HG03378 (cell line): ENCODE results near the gene MAU2.

Experiments used
- ATAC-seq: cut with Tn5 transposase; IDR thresholded peaks from one replicate; pipeline ENCODE4 v1.9.1; 2021; ENCODE audit warnings: mild to moderate bottlenecking, moderate library complexity; ENCODE audit not compliant: unreplicated experiment

MAU2 gene, protein sequence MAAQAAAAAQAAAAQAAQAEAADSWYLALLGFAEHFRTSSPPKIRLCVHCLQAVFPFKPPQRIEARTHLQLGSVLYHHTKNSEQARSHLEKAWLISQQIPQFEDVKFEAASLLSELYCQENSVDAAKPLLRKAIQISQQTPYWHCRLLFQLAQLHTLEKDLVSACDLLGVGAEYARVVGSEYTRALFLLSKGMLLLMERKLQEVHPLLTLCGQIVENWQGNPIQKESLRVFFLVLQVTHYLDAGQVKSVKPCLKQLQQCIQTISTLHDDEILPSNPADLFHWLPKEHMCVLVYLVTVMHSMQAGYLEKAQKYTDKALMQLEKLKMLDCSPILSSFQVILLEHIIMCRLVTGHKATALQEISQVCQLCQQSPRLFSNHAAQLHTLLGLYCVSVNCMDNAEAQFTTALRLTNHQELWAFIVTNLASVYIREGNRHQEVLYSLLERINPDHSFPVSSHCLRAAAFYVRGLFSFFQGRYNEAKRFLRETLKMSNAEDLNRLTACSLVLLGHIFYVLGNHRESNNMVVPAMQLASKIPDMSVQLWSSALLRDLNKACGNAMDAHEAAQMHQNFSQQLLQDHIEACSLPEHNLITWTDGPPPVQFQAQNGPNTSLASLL

DNA sequence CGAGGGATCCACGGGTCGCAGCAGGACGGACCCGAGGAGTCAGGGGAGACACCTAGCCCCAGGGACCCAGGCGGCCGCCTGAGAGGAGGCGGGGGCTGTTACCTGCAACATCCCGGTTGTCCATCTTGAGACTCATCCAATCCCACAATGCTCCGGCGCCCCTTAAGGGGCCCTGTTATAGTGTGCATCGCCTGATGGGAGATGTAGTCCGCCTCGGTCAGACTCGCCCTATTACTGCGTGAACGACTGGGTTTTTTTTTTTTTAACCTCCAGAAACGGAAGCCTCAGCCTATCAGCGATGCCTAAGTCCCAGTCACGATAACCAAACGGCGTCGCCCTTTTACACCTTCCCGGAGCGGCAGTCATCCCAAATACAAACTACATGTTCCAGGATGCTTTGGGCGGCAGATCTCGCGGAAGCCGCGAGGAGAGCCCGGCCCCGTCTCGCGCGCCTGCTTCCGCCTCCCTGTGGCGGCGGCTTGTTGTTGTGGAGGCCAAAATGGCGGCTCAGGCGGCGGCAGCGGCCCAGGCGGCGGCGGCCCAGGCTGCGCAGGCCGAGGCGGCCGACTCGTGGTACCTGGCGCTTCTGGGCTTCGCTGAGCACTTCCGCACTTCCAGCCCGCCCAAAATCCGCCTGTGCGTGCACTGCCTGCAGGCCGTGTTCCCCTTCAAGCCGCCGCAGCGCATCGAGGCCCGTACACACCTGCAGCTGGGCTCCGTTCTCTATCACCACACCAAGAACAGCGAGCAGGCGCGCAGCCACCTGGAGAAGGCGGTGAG lies at the start of gene MAU2, which contains the start of gene SUGP1:
MAU2 (plus strand) TSS at position 469 of the 780 bp plus-strand sequence; CDS start at position 500, 31 bp downstream.
SUGP1 (minus strand) TSS at position 149 of the 780 bp plus-strand sequence; CDS start at position 136, 13 bp downstream.
- peak; percentile 91 for ATAC-seq

DNA sequence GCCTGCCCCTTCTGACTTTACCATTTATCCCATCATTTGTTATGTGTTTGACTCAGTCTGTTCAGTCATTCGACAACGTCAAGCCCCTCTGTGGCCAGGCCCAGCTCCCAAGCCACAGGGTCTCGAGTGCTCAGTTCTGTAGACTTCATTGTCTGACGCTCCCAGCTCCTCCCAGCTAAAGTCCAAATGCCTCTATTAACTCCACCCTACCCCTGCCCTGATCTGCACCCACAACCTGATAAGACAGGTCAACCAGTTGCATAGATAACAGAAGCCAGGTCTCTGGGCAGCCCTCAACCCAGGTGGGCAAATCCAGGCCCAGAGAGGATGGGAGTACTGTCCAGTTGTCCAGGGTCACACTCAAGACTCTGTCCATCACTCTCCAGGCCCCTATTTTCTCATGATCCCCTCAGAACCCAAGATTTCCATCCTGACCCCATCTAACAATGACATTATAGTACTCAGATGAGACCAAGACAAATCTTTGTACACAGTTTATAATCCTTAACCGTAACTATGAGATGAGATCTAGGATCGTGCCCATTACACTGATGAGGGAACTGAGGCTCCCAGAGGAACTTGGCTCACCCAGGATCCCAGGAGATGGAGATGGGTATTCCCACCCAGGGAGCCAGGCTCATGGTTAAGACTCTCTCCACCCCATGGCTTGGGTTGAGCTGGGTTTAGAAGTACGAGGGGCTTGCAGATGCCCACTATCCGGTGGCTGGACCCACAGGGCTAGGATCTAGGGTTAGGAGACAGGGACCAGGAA lies 48.6 kb upstream of the MAU2 start:
- ATAC-seq = no peak

DNA sequence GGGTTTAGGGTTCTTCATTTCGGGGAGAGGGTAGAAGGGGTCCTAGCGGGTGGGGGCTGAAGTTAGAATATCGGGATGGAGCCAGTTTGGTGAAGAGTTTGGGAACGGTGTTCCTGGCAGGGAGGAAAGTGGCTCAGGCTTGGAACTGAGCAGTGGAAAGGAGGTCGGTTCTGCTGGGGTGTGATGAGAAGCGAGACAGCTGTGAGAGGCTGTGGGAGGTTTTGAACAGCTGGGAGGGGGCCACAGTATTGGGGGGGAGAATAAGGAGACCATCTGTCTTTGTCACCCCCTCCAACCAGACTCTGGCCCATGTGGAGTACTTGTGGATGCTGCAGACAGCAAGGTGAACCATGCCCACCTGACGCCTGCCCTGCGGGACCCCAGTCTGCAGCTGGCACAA lies 46.5 kb upstream of the MAU2 start:
- ATAC-seq = no peak

DNA sequence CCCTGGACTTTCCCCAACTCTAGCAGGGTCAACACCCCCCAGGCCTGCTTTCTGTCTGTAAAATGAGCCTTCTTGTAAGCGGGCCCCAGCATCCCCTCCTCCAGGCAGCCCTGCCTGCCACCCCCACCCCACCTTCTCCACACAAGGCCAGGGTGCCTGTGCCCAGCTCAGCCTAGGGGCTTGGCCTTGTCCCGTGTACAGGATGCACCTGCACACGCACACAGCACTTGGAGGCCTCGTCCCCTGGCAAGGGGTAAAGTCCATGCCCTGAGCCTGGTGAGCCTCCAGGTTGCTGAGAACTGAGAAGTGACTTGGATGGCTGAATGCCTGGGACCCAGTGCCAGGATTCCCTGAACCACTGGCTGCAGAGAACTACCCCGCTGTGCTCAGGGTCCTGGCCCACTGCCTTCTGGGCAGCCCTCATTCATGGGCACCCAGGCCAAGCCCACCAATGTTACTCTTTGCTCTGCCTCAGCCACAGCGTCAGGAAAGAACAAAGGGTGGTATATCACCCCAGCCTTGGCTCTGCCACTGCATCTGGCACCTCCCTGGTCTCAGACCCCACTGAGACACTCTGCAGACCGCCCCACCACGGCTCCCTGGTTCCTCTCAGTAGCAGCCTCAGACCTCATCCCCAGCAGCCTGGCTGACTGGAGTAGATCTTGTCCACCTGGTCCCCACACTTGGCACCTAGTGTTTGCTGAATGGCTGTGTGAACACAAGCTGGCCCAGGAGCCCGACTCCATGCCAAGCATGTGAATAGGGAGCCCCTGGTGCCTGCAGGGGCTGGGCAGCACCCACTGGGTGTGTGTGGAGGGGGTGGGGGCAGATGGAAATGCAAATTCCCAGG lies 45.7 kb upstream of the MAU2 start:
- ATAC-seq = no peak

DNA sequence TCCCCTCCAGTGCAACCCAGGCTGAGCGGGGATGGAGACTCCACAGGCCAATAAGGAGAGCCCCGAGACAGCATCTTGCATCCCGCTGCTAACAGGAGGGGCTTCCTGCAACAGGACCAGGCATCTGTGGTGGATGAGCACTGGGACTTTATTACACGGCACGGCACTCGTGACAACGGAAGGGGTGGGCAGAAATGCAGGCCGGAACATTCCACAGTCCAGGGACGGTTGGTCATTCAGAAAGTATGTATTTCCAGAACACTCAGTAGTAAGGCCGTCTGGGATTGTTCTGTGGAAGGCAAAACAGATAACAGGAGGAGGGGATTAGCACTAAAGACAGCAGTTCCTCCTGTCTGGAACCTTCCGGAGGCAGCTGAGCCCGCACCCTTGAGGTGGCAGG lies 44.2 kb upstream of the MAU2 start:
- no peak for ATAC-seq

DNA sequence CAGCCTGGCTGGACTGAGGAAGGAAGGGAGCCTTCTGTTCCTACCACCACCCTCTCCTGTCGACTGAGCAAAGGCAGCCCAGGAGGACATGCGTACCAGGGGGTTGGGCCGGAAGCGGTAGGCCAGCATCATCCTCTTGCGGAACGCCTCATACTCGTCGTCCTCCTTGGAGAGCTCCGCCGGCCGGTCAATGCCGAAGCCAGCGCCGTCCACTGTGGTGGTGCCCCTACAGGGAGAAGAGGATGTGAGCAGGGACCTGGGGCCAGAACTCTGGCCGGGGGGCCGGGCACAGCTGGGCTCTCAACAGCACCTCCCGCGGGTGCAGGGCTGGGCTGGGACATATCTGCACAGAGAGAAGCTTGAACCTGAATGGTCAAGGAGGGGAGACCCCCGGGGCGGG lies 43.8 kb upstream of the MAU2 start:
- no peak for ATAC-seq

DNA sequence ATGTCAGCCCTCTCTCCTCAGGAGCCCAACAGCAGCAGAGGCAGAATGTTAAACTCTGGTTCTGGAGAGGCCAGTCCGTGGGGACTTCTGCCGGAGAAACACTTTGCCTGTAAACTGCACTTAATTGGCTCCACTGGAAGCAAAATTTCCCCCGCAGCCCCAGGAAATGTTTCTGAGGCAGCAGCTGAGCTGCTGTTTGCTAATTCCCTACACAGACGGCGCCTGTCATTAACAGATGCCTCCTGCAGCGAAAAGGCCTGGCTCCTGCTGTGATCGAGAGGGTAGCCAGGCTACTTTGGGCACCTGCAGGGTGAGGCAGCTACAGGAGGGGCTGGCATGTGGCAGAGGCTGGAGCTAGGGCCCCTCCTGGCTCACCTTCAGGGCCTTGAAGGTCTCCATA lies 42.3 kb upstream of the MAU2 start:
- ATAC-seq = no peak

DNA sequence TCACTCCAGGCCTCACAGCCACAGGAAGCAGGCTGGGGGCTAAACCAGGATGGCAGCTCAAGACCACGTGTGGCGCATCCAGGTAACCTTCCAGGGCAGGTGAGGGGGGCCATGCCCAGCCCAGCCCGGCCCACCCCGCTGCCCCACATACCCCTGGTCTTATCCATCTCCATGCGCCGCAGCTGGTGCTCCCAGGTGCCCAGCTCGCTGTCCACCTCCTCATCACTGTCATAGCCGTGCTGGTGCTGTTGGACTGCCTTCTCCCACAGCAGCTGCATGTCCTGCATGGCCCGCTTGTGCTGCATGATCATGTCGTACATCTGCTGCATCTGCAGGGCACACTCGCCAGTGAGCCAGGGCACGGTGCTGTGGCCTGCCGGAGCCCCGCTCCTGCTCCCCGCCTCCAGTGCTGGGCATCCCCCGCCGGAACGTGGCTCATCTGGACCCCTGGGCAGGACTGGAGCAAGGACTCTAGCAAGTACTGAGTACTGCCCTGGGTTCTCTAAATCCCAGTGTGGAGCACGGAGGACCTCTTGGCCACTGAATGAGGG lies 41.5 kb upstream of the MAU2 start:
- no peak for ATAC-seq

DNA sequence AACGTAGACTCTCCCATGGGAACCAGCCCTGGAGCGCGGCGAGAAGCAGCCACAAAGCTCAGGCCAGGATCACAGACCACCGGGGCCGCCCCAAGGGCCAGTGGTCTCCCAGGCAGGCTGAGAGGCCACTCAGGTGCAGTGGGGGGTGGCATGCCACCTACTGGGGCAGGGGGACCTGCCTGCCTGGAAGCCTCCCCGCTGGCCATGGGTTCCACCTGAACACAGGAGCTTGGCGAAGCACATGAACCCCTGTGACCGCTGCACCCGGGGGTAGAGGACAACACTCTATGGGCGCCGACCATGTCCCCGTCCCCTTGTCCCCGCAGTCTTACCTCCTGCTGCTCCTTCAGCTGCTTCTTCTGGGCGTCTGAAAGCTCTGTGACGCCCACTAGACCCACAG lies 40.8 kb upstream of the MAU2 start:
- ATAC-seq = no peak

DNA sequence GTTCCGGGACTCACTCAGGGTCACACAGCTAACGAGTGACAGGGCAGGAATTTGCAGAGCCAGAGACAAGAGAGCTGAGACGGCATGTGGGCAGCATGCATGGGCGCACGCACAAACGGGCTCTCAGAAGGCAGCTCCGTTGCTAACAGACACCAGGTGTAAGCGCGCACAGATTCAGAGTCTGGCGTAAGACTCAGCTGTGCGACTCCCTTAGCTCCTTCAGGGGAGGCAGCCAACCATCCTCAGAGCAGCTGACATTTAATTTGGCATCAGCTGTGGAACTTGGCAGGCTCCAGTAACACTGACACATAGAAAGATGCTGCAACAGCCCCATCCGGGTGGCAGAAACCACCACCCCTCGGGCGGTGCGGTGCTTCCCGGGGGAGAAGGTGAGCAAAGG lies 40.1 kb upstream of the MAU2 start:
- ATAC-seq = no peak

DNA sequence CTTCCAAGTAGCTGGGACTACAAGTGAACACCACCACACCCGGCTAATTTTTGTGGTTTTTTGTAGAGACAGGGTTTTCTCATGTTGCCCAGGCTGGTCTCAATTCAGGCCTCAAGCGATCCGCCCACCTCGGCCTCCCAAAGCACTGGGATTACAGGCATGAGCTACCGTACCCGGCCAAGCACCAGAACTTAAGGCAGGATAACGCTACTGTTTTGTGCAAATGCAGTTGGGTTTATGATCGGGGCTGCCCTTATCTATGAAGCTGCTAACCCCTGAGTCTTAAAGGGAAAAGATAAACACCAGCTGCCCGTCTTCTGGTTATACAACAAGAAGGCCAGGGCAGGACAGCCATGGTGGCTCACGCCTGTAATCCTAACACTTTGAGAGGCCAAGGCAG lies 34.9 kb upstream of the MAU2 start:
- ATAC-seq = no peak

DNA sequence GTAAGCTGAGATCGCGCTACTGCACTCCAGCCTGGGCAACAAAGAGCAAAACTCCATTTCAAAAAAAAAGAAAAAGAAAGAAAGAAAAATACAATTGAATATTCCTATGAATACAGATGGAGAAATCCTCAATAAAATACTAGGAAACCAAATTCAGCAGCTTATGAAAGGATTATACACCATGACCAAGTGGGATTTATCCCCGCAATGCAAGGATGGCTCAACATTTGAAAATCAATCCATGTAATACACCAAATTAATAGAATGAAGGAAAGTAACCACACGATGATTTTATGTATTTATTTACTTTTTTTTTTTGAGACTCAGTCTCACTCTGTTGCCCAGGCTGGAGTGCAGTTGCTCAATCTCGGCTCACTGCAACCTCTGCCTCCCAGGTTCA lies 28.0 kb upstream of the MAU2 start:
- no peak for ATAC-seq

DNA sequence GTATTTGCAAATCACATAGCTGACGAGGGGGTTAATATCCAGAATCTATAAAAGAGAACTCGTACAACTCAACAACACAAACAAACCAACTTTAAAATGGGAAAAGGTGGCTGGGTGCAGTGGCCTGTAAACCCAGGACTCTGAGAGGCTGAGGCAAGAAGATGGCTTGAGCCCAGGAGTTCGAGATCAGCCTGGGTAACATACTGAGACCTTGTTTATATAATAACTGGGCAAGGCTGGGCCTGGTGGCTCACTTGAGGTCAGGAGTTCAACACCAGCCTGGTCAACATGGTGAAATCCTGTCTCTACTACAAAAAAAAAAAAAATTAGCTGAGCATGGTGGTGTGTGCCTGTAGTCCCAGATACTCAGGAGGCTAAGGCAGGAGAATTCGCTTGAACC lies 25.7 kb upstream of the MAU2 start:
- no peak for ATAC-seq

DNA sequence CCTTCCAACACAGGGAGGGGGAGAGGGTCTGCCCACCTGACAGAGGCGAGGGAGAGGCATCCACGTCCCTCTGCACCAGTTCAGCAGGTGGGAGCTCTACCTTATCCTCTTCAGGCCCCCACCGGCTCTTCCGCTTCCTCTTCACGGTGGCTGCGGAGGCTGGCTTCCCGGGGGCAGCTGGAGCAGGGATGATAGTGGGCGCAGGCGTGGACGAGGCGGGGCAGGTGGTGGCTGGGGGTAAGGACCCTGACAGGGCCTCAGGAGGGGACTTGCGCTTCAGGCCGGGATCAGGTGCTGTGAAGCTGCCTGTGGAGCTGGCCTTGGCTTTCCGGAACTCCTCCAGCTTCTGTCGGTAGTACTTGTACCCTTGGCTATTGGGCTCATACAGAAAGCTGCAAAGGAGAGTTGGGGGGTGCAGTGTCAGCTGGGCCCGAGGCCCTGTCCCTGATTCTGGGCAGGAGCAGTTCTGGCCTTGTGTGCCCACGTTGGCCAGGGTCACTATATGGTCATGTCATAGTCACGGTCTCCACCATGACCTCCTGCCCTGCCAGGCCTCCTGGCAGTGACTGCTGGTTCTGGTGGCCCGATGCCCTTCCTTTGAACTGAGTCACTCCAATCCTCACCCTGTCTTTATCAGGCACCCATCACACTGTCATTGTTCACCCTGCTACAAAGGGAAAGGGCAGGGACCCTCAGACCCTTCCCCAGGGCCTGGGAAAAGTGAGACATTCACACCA lies 23.5 kb upstream of the MAU2 start:
- ATAC-seq = no peak

DNA sequence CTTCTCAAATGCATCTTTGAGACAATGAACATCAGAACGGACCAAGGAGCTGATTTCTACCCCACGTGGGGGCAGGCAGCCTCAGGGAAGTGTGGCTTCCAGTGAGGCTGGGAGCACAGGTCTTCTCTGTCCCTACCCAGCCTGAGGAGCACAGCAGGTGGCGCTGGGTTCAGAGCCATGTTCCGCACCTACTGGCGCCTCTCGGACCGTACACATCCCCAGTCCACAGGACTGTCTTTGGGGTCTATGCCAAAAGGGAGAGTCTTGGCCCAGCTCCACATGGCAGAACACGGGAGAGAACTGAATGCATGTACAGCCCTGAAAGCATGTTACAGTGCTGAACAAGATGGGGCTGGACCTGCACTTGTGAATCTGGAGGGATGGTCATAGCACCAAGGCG lies 22.9 kb upstream of the MAU2 start:
- no peak for ATAC-seq

DNA sequence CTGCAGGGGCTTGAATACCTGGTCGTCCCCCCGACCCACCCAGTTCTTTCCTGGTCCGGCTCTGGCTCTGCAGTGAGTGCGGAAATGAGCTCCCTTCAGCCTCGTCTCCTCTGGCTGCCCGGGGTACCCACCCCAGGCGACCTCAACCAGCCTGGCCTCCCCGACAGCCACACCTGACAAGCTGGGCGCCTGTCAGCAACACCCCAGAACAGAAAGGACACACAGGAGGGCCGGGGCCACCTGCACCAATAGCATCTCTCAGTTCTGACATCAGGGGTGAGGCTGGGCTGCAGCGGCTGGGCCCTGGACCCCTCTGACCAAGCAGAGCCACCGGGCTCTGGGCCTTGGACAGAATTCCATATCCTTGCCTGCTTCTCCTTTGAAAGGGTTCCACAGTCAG lies 20.0 kb upstream of the MAU2 start:
- ATAC-seq = no peak

DNA sequence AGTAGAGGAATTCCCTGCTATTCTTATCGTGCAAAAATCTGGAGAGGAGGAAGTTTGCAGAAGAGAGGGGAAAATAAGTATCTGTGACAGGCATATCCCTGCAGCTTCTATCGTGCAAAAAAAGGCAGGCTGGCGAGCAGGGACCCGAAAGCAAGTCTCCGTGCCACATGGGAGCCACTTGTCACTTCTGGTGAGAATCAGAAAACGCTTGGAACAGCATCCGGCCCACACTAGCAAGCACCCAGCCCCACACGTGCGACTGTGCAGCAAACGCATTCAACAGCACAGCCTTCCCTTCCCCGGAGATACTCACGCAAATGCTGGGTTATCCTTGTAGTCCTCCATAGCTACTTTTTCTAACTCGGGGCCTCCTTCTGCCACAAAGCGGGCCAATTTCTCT lies 17.2 kb upstream of the MAU2 start:
- no peak for ATAC-seq

DNA sequence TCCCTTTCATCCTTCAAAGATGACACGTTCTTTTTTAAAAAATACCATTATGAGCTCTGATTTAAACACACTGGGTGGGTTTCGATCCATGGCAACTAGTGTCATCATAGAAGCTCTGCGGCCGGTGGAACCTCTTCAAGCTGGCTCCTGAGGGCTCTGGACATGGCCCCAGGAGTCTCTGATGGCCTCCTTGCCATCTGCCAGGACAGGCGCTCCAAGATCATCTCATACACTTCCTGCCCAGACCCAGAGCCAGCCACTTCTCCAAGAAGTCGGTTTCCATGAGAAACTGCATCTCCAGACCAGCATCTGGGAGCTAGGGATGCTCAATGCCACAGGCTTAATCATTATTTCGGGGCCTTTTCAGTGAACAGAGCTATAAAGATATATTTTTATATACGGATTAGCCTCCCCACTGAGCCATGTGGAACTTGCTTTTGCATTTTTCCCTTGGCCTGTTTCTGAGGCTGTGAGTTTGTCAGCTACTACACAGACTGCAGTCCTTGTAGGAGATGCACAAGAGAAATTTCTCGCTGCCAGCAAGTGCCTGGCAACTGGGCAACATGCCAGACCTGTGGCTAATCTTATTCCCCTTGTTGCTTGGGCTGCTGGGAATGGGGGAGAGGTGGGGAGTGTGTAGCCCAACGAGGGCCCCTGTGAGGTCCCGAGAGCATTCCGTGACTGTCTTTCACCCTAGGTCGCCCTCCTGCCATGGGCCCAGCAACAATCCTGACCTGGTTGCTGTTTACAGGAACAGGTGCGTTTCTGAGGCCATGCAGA lies 16.3 kb upstream of the MAU2 start:
- no peak for ATAC-seq
